ENCODE results near the gene STEAP1B.

STEAP1B gene

DNA sequence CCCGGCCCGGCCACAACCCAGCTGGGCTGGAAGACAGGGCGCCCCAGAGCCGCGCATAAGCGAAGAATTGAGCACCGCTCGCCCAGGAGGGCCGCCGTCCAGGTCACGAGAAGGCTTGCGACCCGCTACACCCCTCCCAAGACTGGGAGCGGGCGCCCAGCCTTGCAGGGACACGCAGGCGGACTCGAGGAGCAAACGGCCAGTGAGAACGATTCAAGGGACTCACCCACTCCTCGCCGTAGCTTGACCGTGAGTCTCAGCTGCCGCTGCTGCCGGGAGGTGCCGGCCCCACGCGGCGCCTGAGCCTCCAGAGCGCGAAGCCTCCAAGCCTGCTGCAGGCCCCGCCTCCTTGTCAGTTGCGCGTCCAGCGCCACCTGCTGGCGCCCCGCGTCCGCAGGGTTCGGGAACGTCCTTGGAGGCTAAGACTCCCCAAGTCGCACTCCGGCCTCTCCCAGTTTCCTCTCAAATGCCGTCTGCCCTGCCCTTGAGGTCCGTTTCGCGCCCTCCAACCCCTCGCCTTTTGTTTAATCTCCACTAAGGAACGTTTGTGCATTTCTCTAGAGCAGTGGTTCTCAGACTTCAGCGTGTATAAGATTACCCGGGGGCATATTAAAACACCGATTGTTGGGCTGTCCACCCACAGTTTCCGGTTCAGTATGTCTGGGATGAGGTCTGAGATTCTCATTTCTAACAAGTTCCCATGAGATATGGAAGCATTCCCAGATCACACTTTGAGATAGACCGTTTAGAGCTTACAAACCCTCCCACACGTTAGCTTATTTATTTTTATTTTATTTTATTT, at the start of gene STEAP1B:
STEAP1B (minus strand) TSS at position 301 of the 802 bp plus-strand sequence. CDS start 5,333 bp downstream, outside the sequence.
- TF ChIP-seq, protein P1, sequence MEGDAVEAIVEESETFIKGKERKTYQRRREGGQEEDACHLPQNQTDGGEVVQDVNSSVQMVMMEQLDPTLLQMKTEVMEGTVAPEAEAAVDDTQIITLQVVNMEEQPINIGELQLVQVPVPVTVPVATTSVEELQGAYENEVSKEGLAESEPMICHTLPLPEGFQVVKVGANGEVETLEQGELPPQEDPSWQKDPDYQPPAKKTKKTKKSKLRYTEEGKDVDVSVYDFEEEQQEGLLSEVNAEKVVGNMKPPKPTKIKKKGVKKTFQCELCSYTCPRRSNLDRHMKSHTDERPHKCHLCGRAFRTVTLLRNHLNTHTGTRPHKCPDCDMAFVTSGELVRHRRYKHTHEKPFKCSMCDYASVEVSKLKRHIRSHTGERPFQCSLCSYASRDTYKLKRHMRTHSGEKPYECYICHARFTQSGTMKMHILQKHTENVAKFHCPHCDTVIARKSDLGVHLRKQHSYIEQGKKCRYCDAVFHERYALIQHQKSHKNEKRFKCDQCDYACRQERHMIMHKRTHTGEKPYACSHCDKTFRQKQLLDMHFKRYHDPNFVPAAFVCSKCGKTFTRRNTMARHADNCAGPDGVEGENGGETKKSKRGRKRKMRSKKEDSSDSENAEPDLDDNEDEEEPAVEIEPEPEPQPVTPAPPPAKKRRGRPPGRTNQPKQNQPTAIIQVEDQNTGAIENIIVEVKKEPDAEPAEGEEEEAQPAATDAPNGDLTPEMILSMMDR (IDR thresholded peaks at IDR 0.05; ENCODE audit: insufficient read depth, low read depth, low read length, missing control alignments): peak; percentile 71
- peak; percentile 88 for DNase-seq (ENCODE audit: low read depth)
- peak within 1 kb of the TSS; percentile 20 for H3K4me3 ChIP-seq (ENCODE audit: low read length)

DNA sequence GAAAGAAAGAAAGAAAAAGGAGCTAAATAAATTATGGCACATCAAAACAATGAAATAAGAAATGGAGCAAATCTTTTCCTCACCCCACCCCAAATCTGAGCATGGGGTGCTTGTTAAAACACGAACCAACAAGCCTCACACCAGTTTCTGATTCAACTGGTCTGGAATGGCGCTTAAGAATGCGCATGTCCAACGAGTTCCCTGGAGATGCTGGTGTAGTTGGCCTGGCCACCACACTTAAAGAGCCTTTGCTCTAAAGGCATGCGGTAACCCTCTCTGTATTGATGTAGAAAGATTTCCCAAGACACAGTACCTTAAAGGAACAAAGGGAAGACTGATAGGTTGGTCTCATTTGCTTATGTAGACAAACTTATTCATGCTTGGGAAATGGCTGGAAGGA, 49.1 kb upstream of the STEAP1B start:
- TF ChIP-seq, protein P1 (IDR thresholded peaks at IDR 0.05; ENCODE audit: insufficient read depth, low read depth, low read length, missing control alignments): no peak
- no peak overlapping the region for H3K4me3 ChIP-seq (ENCODE audit: low read length)
- peak; percentile 69 for DNase-seq (ENCODE audit: low read depth)

DNA sequence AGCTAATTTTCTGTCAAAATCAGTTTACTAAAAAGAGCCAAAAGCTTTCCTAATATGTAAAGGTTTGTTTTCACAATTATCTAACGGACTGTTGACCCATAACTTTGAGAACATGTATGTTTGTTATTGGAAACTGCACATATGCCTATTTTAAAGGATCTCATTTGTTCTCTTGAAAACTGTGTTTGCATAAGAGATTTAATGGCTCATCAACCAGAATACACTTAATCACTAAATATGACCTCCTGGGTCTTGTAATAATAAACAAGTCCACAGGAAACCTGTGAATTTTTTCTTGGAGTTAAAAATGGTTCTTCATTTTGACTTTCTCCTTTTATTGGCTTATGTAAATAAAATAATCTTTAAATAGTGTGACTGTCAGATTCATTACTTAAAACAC, 48.3 kb upstream of the STEAP1B start:
- no peak overlapping the region for H3K4me3 ChIP-seq (ENCODE audit: low read length)
- TF ChIP-seq, protein P1 (IDR thresholded peaks at IDR 0.05; ENCODE audit: insufficient read depth, low read depth, low read length, missing control alignments): no peak
- no peak for DNase-seq (ENCODE audit: low read depth)

DNA sequence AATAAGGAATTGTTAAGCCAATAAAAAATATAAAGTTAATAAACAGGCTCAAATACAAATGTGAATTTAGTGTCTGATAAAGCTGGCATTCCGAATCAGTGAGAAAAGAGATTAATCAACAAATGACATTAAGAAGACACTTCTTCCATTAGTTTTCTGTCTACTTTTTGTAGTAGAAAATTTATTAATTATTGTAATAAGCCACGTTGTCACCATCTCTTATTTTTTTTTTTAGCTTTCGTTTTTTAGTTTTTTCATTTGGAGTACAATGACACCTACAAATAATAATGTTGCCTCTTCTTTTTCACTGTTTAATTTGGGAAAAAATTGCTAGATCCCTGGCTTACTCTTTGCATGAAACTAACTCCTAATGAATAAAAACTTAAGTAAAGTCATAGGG, 46.8 kb upstream of the STEAP1B start:
- TF ChIP-seq, protein P1 (IDR thresholded peaks at IDR 0.05; ENCODE audit: insufficient read depth, low read depth, low read length, missing control alignments): no peak
- H3K4me3 ChIP-seq (ENCODE audit: low read length): no peak overlapping the region
- DNase-seq (ENCODE audit: low read depth): no peak

DNA sequence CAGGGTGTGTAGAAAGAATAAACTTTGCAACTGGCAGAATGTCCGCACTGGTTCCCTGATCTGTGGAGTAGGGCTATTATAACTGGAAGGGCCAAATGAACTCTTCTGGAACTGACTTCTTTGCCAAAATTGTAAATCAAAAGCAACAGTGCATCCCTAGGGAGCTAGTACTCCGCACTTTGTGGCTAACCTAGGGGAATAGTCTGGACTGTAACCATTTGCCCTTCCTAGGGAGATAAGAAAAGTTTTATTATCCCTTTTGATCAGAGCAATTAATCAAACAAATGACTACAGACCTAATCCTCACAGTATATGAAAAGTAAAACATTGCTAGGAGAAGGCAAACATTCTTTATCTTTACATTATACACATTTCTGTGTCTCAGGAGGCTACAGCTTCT, 45.5 kb upstream of the STEAP1B start:
- no peak overlapping the region for H3K4me3 ChIP-seq (ENCODE audit: low read length)
- TF ChIP-seq, protein P1 (IDR thresholded peaks at IDR 0.05; ENCODE audit: insufficient read depth, low read depth, low read length, missing control alignments): no peak
- DNase-seq (ENCODE audit: low read depth): no peak

DNA sequence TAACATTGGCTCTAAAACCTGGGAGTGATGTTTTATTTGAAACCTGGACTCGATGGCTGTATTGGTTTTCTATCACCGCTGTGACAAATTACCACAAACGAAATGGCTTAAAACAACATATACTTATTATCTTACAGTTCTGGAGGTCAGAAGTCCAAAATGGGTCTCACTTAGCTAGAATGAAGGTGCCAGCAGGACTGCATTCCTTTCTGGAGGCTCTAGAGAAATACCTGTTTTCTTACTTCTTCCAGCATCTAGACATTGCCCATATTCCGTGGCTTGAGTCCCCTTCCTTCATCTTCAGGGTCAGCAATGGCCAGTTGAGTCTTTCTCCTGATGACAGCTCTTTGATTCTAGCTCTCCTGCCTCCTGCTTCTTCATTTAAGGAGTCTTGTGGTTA, 44.3 kb upstream of the STEAP1B start:
- TF ChIP-seq, protein P1 (IDR thresholded peaks at IDR 0.05; ENCODE audit: insufficient read depth, low read depth, low read length, missing control alignments): no peak

DNA sequence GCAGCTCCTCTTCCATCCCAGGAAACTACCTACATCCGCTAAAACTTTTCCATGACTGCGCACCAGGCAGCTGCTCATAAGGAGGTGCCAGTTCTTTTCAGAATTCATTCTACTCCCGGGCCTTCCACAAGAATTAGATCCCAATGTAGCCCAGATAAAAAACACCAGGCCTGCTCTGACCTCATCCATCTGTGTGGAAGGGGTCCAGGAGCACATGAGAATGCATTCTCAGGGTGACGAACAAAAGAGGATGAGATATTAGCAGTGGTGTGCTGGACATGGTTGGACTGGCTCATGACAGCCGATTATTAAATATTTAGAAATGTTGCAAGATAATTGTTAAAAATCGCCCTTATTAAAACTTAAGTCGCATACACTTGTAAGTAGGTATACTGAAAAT, 43.2 kb upstream of the STEAP1B start:
- DNase-seq (ENCODE audit: low read depth): no peak
- no peak overlapping the region for H3K4me3 ChIP-seq (ENCODE audit: low read length)
- TF ChIP-seq, protein P1 (IDR thresholded peaks at IDR 0.05; ENCODE audit: insufficient read depth, low read depth, low read length, missing control alignments): no peak

More for the DNA sequence above, 44.3 kb upstream of the STEAP1B start:
- DNase-seq (ENCODE audit: low read depth): no peak
- H3K4me3 ChIP-seq (ENCODE audit: low read length): no peak overlapping the region

All from epithelial cell of esophagus (primary cell).